Trophoblast cell (in vitro differentiated cells and primary cell): ENCODE data around the gene LRRC17.

Source experiments
- DNase-seq, 2 donors: peaks; one replicate each; pipeline ENCODE4 v3.0.0-alpha.2; 2016
- H2AFZ ChIP-seq: 2 replicates; pipeline ENCODE4 v1.6.1; 2013; ENCODE audit warnings: low read length, moderate library complexity, mild to moderate bottlenecking; ENCODE audit not compliant: insufficient read depth, poor library complexity
- H2AK5ac ChIP-seq: 2 replicates; pipeline ENCODE4 v1.6.1; 2013; ENCODE audit warnings: mild to moderate bottlenecking, low read length
- H2BK120ac ChIP-seq: 2 replicates; pipeline ENCODE4 v1.6.1; 2013; ENCODE audit warnings: low read length, mild to moderate bottlenecking, moderate library complexity; ENCODE audit not compliant: insufficient read depth, poor library complexity
- H2BK12ac ChIP-seq: 2 replicates; pipeline ENCODE4 v1.6.1; 2013; ENCODE audit warnings: mild to moderate bottlenecking, low read length, moderate library complexity
- H2BK5ac ChIP-seq: 2 replicates; pipeline ENCODE4 v1.6.1; 2013; ENCODE audit warnings: low read length, low read depth, moderate library complexity, mild to moderate bottlenecking; ENCODE audit not compliant: poor library complexity
- H3K14ac ChIP-seq: 2 replicates; pipeline ENCODE4 v1.6.1; 2013; ENCODE audit warnings: mild to moderate bottlenecking, low read length
- H3K18ac ChIP-seq: 2 replicates; pipeline ENCODE4 v1.6.1; 2013; ENCODE audit warnings: mild to moderate bottlenecking, low read length
- H3K23ac ChIP-seq: 2 replicates; pipeline ENCODE4 v1.6.1; 2013; ENCODE audit warnings: low read length
- H3K27ac ChIP-seq: 2 replicates; pipeline ENCODE4 v1.5.1; 2013; ENCODE audit warnings: low read depth, mild to moderate bottlenecking, inconsistent platforms, low read length, moderate library complexity
- H3K27me3 ChIP-seq: 2 replicates; pipeline ENCODE4 v1.6.1; 2013; ENCODE audit warnings: inconsistent platforms, mild to moderate bottlenecking, low read length, moderate library complexity; ENCODE audit not compliant: insufficient read depth
- H3K36me3 ChIP-seq, 2 experiments: 1 replicate in 1 of 2; 2 replicates in 1 of 2; pipeline ENCODE4 v1.6.1; 2013; ENCODE audit warnings: low read length in 2 of 2, mild to moderate bottlenecking in 2 of 2, moderate library complexity in 1 of 2; ENCODE audit not compliant: insufficient read depth in 2 of 2, control insufficient read depth in 1 of 2
- H3K4ac ChIP-seq: 2 replicates; pipeline ENCODE4 v1.6.1; 2013; ENCODE audit warnings: low read depth, mild to moderate bottlenecking, low read length, moderate library complexity
- H3K4me1 ChIP-seq, 2 experiments: 1 replicate in 1 of 2; 2 replicates in 1 of 2; pipeline ENCODE4 v1.6.1; 2013; ENCODE audit warnings: low read length in 2 of 2, mild to moderate bottlenecking in 2 of 2, moderate library complexity in 1 of 2; ENCODE audit not compliant: insufficient read depth in 2 of 2, control insufficient read depth in 1 of 2
- H3K4me2 ChIP-seq: 2 replicates; pipeline ENCODE4 v1.6.1; 2013; ENCODE audit warnings: inconsistent platforms, mild to moderate bottlenecking, low read length, moderate library complexity
- H3K4me3 ChIP-seq: 2 replicates; pipeline ENCODE4 v1.5.1; 2013; ENCODE audit warnings: mild to moderate bottlenecking, low read depth, low read length, inconsistent platforms
- H3K79me1 ChIP-seq: one replicate; pipeline ENCODE4 v1.6.1; 2013; ENCODE audit warnings: low read length
- H3K79me2 ChIP-seq: 2 replicates; pipeline ENCODE4 v1.6.1; 2013; ENCODE audit warnings: low read length, mild to moderate bottlenecking; ENCODE audit not compliant: control insufficient read depth, insufficient read depth, poor library complexity
- H3K9ac ChIP-seq: 2 replicates; pipeline ENCODE4 v1.6.1; 2013; ENCODE audit warnings: mild to moderate bottlenecking, low read length
- H3K9me3 ChIP-seq: 2 replicates; pipeline ENCODE4 v1.6.1; 2013; ENCODE audit warnings: low read depth, mild to moderate bottlenecking, control low read depth, inconsistent platforms, low read length; ENCODE audit not compliant: insufficient read depth
- H4K12ac ChIP-seq: 2 replicates; pipeline ENCODE4 v1.6.1; 2013; ENCODE audit warnings: low read depth, mild to moderate bottlenecking, low read length, moderate library complexity
- H4K8ac ChIP-seq: 2 replicates; pipeline ENCODE4 v1.6.1; 2013; ENCODE audit warnings: low read depth, mild to moderate bottlenecking, low read length, moderate library complexity
- H4K91ac ChIP-seq: one replicate; pipeline ENCODE4 v1.6.1; 2013; ENCODE audit warnings: low read depth, mild to moderate bottlenecking, low read length, moderate library complexity
- WGBS: extraction: QIAGEN DNeasy Blood & Tissue Kit; methylation state at CpG from one replicate; pipeline ENCODE4 v1.1.7; 2013; ENCODE audit warnings: missing lambda C conversion rate; ENCODE audit not compliant: insufficient read length, insufficient coverage; ENCODE audit errors: extremely low coverage; 5-methylcytosine and 5-hydroxymethylcytosine counted together

Gene LRRC17

GRCh38 chr7:102872460-102872859 is 40.3 kb upstream of the LRRC17 start:
- Histone ChIP-seq H2AFZ (no peak overlapping the region), H3K4me1 (peaks cover 3 to 7% of the 10 kb centered on the region in 2 experiments), H2AK5ac (no peak overlapping the region), H3K79me2 (no peaks in the 10 kb centered on the region), H3K14ac (no peak overlapping the region), H2BK12ac (no peak overlapping the region), H3K9ac (no peak overlapping the region), H4K91ac (no peak overlapping the region), H3K4me3 (no peak overlapping the region), H3K9me3 (no peaks in the 10 kb centered on the region), H3K36me3 (no peaks in the 10 kb centered on the region), H4K8ac (no peak overlapping the region), H3K27ac (no peak overlapping the region), H3K18ac (no peak overlapping the region), H2BK5ac (no peak overlapping the region), H4K12ac (no peak overlapping the region), H3K4me2 (no peak overlapping the region), H3K4ac (no peak overlapping the region), H3K23ac (no peak overlapping the region), H3K27me3 (no peaks in the 10 kb centered on the region), H2BK120ac (no peak overlapping the region), H3K79me1 (peaks cover 2% of the 10 kb centered on the region)
- peak; percentile 35 to 52 for DNase-seq
- WGBS: no CpG with 5 or more reads among the region's 2 CpGs

- no CpG with 5 or more reads among the region's 4 CpGs for WGBS
- no peak overlapping the region for H2AFZ ChIP-seq
- H3K9me3 ChIP-seq: no peaks in the 10 kb centered on the region
- no peak overlapping the region for H2BK120ac ChIP-seq
- H4K8ac ChIP-seq: no peak overlapping the region
- no peak overlapping the region for H3K4ac ChIP-seq
- H3K4me3 ChIP-seq: no peak overlapping the region
- no peak overlapping the region for H3K14ac ChIP-seq
- no peak overlapping the region for H3K4me2 ChIP-seq
- peak overlapping the region; percentile 14 for H3K27ac ChIP-seq
- no peaks in the 10 kb centered on the region for H3K27me3 ChIP-seq
- H2BK5ac ChIP-seq: no peak overlapping the region
- no peak overlapping the region for H3K18ac ChIP-seq
- no peak overlapping the region for H4K91ac ChIP-seq
- peaks cover 2% of the 10 kb centered on the region for H3K79me1 ChIP-seq
- H3K36me3 ChIP-seq: no peaks in the 10 kb centered on the region
- H3K23ac ChIP-seq: no peak overlapping the region
- no peak for DNase-seq
- H3K9ac ChIP-seq: no peak overlapping the region
- H3K4me1 ChIP-seq: peaks cover 3 to 7% of the 10 kb centered on the region in 2 experiments
- H2AK5ac ChIP-seq: no peak overlapping the region
- H4K12ac ChIP-seq: no peak overlapping the region
- no peak overlapping the region for H2BK12ac ChIP-seq
- H3K79me2 ChIP-seq: no peaks in the 10 kb centered on the region
Observed at GRCh38 chr7:102873470-102874165, 39.2 kb upstream of the LRRC17 start.

- Histone ChIP-seq H4K8ac (no peak overlapping the region), H3K18ac (no peak overlapping the region), H2BK5ac (no peak overlapping the region), H3K9me3 (no peaks in the 10 kb centered on the region), H3K27me3 (no peaks in the 10 kb centered on the region), H2BK120ac (peak overlapping the region; percentile 2), H2BK12ac (no peak overlapping the region), H4K12ac (no peak overlapping the region), H3K79me2 (no peaks in the 10 kb centered on the region), H3K79me1 (peaks cover 2% of the 10 kb centered on the region), H4K91ac (peak overlapping the region; percentile 8), H3K4me3 (no peak overlapping the region), H2AFZ (no peak overlapping the region), H3K36me3 (no peaks in the 10 kb centered on the region), H3K4ac (no peak overlapping the region), H3K23ac (no peak overlapping the region), H3K14ac (no peak overlapping the region), H3K4me1 (peaks cover 3 to 7% of the 10 kb centered on the region in 2 experiments), H3K4me2 (no peak overlapping the region), H2AK5ac (no peak overlapping the region), H3K9ac (no peak overlapping the region), H3K27ac (no peak overlapping the region)
- DNase-seq: no peak
- no CpG with 5 or more reads among the region's 5 CpGs for WGBS
Observed at GRCh38 chr7:102874166-102874829, 38.5 kb upstream of the LRRC17 start.

- Histone ChIP-seq H3K27ac (peak overlapping the region; percentile 8), H3K4me1 (peaks cover 3 to 7% of the 10 kb centered on the region in 2 experiments), H3K79me2 (no peaks in the 10 kb centered on the region), H3K18ac (no peak overlapping the region), H2BK5ac (peak overlapping the region; percentile 49), H3K9ac (no peak overlapping the region), H3K27me3 (no peaks in the 10 kb centered on the region), H3K4me2 (no peak overlapping the region), H3K4me3 (no peak overlapping the region), H3K4ac (no peak overlapping the region), H3K9me3 (no peaks in the 10 kb centered on the region), H2AK5ac (no peak overlapping the region), H3K23ac (no peak overlapping the region), H3K79me1 (peaks cover 2% of the 10 kb centered on the region), H4K8ac (no peak overlapping the region), H3K36me3 (no peaks in the 10 kb centered on the region), H4K91ac (peak overlapping the region; percentile 26), H2BK120ac (peak overlapping the region; percentile 72), H2AFZ (no peak overlapping the region), H4K12ac (no peak overlapping the region), H2BK12ac (no peak overlapping the region), H3K14ac (no peak overlapping the region)
- no CpG with 5 or more reads among the region's 1 CpG for WGBS
- DNase-seq: peak in 1 of 2 donors; percentile 18
Observed at GRCh38 chr7:102874966-102875365, 37.8 kb upstream of the LRRC17 start.
